GM18907 (cell line): ENCODE data around the gene HOXA4.

ENCODE experiments used
- ATAC-seq: cut with Tn5 transposase; IDR thresholded peaks from one replicate; pipeline ENCODE4 v1.9.1; 2021; ENCODE audit warnings: mild to moderate bottlenecking, moderate library complexity; ENCODE audit not compliant: unreplicated experiment

The HOXA4 gene

GRCh38 chr7:27130540-27131389 lies at the start of gene HOXA4:
TSS of gene HOXA4 (minus strand) at chr7:27130757. CDS start at chr7:27130733, 24 bp downstream.
- ATAC-seq, result no peak

GRCh38 chr7:27179503-27180430 lies 49.2 kb upstream of the HOXA4 start:
- no peak for ATAC-seq

- ATAC-seq, result no peak
Observed at GRCh38 chr7:27179030-27179429, 48.5 kb upstream of the HOXA4 start.

- no peak for ATAC-seq
Observed at GRCh38 chr7:27178366-27178765, 47.8 kb upstream of the HOXA4 start.

- ATAC-seq, result no peak
Observed at GRCh38 chr7:27177795-27178320, 47.3 kb upstream of the HOXA4 start.

GRCh38 chr7:27176962-27177794 lies 46.6 kb upstream of the HOXA4 start:
- ATAC-seq, result no peak

GRCh38 chr7:27176524-27176845 lies 45.9 kb upstream of the HOXA4 start:
- no peak for ATAC-seq

GRCh38 chr7:27175626-27176523 lies 45.3 kb upstream of the HOXA4 start:
- ATAC-seq, result no peak

- ATAC-seq, result no peak
Observed at GRCh38 chr7:27174874-27175625, 44.5 kb upstream of the HOXA4 start.

GRCh38 chr7:27173956-27174873 lies 43.7 kb upstream of the HOXA4 start, which contains the start of gene HOXA10:
TSS of gene HOXA10 (minus strand) at chr7:27174320. CDS start at chr7:27174306, 14 bp downstream.
- ATAC-seq, result no peak

GRCh38 chr7:27173511-27173955 lies 43.0 kb upstream of the HOXA4 start:
- ATAC-seq, result no peak

GRCh38 chr7:27172823-27173510 lies 42.4 kb upstream of the HOXA4 start:
- ATAC-seq, result no peak

GRCh38 chr7:27172315-27172774 lies 41.8 kb upstream of the HOXA4 start:
- ATAC-seq, result no peak

- ATAC-seq, result no peak
Observed at GRCh38 chr7:27171637-27172314, 41.2 kb upstream of the HOXA4 start.

- no peak for ATAC-seq
Observed at GRCh38 chr7:27171325-27171636, 40.7 kb upstream of the HOXA4 start.

- ATAC-seq, result no peak
Observed at GRCh38 chr7:27170426-27171324, 40.1 kb upstream of the HOXA4 start.
